ENCODE results near the gene RPTOR.

Gene RPTOR

DNA sequence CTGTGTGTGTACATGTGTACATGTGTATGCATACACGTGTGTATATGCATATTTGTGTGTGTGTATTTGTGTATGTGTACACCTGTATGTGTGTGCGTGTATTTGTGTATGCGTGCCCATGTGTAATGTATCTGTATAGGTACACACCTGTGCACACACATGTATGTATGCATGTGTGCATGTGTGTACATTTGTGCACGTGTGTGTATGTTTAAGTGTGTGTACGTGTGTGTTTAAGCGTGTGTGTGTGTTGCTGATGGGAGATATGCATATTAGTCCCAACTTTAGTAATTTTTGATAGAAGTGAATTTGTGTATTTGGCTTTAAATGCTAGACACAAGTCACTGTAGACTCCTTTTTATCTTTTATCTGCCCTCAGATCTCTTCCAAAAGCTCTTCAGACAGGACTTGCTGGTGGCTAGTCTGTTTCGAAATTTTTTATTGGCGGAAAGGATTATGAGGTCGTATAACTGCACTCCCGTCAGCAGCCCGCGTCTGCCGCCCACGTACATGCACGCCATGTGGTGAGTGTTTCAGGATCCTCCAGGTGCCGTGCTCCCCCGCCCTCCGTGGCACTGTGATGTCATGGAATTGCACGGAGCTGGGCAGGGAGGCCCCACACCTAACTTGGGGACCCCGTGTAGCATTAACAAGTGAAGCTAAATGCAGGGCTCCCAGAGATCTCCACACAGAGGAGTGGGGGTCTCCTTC, 278.2 kb downstream of the RPTOR start:
- no peak for DNase-seq

DNA sequence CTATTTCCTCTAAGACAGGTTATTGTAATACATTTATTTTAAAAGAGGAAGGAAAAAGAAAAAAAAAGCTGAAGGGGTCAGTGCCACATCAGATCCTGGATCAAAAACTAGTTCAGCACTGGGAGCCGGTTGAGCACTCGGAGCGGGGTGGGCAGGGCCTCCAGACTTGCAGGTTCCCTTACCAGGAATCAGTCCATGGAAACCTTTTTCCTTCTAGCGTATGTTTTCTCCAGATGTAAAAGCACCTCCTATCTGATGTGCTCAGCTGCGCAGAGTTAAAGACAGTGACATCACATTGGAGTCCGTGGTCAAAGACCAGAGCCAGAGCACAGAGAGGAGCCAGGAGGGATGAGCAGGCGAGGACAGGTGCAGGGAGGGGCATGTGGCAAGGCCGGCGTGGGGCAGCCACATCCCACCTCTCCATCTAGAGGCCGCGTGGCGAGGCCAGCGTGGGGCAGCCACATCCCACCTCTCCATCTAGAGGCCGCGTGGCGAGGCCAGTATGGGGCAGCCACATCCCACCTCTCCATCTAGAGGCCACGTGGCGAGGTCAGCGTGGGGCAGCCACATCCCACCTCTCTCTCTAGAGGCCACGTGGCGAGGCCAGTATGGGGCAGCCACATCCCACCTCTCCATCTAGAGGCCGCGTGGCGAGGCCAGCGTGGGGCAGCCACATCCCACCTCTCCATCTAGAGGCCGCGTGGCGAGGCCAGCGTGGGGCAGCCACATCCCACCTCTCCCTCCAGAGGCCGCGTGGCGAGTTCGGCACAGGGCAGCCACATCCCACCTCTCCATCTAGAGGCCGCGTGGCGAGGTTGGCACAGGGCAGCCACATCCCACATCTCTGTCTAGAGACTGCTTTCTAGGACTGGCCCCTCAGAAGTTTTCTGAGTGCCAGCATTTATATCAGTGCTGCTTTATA, 280.2 kb downstream of the RPTOR start:
- DNase-seq, result no peak

DNA sequence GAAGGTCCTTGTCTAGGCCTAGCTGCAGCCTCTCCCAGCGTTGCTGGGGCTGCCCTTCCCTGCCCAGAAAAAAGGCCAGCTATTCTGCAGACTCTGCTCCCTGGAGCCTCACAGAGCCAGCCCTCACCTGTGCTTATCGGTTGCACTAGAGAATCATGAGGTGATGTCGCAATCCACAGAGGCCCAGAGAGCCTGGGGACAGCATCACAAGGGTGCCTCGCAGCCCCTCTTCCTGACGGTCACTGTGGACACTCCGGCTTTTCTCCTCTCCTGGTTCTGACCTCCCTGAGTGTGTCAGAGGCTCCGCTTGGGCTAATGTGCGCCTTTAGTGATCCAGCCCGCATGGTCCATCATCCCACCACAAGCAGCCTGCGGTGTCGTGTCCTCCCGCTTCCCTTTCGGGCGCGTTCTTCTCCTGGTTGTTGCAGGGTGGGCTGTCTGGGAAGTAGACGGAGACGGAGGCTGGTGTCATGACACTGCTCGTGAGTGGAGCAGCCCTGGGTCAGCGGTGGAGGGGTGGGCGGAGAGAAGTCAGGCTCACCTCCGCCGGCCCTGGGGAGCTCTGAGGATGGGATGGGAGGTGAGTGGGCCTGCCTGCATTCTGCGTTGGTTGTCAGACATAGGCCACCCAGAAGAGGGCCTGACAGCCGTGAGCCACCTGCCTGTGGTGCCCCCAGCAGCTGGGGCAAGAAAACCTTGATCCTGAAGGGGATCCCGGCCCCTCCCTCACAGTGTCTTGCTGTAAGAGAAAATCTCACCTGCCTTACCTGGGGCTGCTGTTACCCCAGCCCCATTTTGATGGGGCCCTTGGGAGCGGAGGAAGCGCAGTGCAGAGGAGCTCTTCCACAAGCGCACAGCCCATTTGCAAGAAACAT, 281.1 kb downstream of the RPTOR start:
- DNase-seq, result no peak

DNA sequence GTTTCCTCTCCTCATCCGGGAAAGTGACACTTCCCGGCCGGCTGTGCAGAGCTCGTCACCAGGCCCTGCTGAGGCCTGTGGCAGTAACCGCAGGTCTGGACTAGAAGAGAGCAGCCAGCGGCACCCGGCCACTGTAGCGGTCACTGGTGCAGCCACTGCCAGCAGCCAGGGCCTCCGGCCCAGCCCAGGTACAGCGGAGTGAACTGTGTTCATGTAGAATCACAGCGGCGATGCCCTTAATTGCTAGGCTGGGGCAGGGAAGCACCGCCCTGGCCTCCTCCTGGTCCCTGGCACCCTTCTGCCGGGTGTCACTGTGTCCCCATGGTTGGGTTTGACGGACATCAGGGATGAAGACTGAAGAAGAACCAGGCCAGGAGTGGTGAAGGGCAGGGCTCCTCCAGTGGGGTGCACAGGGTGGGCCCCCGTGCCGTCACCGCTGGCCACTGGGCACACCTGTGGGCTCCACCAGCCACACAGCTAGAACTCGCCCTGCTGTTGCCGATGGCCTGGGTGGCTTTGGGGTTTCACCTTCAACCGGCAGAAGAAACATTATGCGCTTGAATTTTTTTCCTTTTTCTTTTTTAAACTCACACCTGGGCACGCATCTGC, 281.8 kb downstream of the RPTOR start:
- no peak for DNase-seq

DNA sequence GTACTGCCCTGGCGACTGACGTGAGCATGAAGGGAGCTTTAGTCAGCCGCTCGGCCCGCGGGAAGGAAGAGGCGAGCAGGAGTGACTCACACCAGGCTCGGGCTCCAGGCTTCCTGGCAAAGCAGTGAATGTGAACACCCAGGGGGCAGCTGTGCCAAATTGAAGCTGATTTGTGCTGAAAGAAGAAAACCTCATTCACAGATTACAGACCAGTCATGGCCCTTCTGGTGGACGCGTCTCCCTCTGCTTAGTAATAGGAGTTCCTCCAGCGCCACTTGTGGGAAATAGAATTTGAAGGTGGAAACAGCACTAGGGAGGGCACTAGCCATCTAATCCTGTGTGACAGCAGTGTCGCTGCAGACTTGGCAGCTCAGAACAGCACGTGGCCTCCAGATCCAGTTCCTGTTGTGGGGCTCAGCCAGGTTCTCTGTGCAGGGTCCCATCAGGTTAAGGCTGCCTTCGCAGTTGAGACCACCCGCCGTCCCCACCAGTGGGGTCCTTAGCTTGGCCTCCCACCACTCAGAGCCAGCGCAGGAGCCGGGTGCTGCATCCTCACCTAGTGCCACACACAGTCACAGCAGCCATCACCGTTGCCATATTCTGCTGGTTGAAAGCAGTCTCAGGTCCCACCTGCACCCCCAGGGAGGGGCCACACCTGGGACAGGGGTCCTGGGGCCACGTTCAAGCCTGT, 282.5 kb downstream of the RPTOR start:
- DNase-seq, result peak; percentile 63

DNA sequence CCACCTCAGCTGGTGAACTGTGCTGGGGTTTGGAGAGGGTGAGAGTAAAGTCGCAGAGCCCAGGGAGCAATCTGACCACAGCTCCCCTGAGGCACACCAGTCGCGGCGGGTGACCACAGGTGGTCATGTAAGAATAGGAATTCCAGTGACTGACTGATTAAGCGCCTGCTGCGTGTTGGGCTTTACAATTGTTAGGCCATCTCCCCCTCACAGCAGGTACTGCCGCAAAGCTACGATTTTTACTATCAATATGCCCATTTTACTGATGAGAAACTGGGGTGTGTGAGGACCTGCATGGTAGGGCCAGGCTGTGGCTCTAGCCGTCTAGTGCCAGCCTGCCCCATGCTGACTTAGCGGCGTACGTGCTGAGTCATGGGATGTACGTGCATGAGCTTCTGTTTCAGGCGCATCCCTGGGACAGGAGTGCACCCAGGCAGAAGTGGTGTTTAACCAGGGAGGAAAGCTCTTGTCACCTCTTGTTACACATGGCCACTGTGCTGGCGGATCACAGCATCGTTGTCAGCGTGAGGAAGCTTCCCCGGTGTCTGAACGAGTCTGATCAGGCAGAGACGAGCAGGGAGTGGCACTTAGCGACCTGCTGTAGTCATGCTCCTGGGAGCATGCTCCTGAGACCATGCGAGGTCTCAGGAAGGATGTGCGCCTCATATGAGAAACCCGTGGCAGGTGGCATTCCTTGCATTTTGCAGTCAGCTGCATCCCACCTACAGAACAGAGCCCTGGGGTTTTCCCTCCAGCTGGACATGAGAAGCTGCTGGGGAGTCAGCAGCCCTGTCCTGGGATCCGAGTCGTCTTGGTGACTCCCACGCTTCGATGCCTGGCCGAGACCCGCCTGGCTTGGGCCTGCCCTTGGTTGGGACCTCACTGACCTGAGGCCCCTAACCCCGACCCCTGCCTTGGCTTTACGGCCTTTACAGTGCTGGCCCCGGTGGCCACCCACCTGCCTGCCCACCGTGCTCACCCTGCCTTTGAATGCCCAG, 283.3 kb downstream of the RPTOR start:
- DNase-seq, result no peak

DNA sequence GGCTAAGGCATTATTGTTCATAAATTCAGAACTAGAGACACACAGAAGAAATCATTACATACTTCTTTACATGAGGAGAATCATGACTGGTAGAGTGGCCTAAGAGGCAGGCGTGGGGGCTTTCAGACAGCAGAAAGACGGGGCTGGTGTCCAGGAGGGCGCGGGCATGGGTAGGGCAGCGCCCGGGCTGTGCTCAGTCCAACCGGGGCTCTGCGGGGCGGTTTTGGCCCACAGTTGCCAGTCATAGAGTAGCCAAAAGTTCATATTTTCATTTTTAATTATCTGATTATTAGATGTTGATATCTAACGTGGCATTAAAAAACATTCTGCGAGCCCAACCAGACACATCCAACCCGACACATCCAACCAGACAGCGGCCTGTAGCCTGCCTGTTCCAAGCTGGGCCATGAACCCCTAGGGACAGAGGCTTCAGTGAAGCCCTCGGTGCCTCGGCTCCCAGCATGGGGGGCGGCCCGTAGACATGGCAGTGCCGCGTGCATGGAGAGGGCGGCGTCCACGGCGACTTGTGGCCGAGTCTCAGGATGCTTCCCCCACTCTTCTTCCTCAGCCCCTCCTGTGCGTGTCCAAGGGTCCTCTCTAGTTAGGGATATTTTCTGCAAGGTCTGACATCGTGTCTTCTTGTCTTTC, 284.7 kb downstream of the RPTOR start:
- no peak for DNase-seq

DNA sequence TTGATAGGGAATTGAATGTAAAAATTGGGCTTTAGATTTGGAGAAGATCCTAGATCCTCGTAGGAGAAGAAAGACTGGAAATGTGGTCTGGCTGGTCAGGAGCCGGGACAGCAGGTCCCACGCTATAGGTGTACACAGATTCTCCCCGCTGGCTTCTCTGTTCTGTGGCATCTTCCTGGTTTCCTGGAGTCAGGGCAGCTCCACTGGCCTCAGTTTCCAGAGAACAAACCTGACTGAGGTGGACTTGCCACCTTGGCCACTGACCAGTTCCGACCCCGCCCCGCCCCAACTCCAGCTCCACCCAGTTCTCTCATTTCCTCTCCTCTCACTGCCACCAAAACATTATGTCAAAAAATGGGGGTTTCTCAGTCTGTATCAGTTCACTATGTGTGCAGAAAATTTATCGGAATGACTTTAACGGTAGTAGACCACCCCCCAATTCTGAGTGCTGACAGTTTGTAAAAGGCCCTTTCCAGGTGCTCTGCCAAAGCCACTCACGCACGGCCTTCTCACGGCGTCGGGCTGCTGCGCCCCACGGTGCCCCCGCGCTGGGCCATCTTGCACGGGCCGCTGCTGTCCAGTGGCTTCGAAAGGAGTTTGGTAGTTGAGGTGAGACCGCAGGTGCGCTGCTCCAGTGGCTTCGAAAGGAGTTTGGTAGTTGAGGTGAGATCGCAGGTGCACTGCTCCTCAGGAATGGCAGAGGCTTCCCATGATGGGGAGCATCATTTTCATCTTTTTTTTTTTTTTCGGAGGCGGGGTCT, 285.6 kb downstream of the RPTOR start:
- DNase-seq, result no peak

DNA sequence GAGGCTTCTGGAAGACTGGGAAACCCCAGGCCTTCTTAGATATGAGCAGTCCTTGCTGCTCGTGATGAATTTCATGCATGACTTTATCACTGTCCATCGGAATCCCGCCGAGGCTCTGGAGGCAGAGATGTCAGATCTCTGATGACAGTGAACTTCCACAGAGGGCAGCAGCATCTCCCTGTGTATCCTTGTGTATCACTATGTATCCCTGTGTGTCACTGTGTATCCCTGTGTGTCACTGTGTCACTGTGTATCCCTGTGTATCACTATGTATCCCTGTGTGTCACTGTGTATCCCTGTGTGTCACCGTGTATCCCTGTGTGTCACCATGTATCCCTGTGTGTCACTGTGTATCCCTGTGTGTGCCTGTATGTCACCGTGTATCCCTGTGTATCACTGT, 286.9 kb downstream of the RPTOR start:
- no peak for DNase-seq

DNA sequence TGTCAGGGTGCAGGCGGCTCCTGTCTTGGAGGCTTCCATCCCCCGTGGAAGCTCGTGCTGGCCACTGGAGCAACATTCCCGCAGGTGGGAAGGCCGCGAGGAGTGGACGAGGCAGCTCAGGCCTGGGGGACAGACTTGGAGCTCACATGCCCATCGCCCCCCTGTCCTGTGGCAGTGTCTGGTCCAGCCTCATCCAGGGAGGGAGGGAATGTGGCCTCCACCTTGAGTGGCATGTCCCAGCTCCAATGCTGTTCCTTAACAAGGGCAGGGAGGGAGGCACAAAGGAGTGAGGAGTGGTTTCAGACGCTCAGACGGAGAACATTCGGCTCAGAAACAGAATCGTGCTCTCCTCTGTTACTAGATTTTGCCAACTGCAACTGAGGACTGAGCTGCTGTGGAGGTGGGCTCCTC, 287.6 kb downstream of the RPTOR start:
- DNase-seq, result peak; percentile 63

DNA sequence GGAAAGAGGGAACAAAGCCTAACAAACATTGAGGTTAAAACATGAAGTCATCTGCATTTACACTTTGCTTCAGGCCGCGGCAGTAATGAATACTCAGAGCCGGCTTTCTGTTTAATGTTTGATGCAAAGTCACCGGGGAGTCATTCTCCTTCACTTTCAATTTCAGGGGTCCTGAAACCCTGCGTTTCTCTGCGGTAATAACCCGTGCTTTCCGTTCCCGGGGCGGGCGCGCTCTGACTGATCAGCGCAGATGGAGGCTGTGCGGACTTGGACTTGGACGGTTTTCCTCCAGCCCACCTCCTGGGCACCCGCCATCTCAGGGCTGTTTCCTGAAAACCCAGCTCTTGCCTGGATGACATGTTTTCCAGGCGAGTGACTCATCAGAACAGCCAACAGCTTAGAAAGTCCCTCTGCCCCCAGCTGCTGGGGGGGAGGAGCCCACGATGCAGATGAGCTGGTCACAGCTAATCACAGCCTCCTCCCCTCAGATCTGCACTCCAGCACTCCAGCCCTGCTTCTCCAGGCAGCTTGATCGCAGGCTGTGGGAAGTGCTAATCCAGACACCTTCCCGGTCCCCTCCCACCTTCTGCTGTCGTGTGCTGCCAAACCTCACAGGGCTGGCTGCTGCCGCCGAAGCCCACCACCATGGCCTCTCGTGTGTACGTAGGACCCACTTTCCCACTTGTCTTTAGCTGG, 288.4 kb downstream of the RPTOR start:
- DNase-seq, result peak; percentile 94

DNA sequence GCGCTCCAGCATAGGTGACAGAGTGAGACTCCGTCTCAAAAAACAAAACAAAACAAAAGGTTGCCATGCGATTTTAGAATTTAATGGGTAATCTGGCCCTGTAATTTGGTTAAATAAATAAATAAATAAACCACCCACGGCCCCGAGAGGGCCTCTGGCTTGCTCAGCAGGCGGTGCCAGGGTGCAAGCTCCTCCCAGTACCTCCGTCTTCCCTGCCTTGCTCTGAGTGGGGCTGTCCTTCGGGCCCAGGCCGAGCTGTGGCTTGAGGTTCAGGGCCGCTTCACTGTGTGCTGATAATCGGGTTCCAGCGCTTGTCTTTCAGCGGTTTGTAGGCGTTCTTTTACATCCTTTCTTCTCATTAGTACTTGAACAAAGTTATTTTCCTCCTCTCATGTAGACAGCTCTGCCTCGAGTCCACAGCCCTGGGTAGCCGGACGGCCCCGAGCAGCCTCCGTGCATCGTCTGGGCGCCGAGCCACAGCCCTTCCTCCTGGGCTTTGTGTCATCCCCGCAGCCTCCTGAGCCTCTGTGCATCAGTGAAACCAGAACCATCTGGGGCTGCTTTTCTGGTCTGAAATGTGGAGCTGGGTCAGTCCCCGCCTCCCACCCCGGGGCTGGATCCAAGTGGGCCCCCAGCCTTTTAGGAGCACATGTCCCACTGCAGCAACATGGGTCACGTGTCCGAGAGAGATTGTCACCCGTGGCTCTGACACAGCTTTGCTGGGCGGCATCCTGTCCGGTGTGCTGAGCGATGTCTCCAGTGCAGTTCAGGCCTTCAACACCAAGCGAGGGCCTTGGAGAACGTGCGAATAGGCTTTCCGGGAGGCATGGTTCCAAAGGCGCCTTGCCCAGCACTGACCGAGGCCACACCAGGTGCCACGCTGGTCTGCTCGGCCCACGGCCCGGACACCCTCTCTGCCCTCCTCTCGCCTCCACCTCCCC, 289.6 kb downstream of the RPTOR start:
- peak; percentile 81 for DNase-seq

DNA sequence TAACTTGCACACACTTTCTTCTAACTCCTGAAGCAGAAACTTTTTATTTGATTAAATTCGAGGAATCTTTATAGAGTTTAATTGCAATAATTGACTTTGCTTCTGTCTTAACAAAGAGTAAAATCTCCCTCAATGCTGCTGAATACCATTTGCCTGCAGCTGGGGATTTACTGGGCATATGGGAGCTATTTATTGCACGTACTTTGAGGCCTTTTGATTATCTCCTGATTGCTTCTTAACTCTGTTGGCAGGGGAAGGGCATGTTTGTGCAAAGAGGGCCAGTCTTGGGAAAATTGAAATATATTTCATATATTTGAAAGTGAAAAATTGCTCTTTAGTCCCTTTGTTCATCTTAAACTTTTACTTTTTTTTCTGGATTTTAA, 290.2 kb downstream of the RPTOR start:
- no peak for DNase-seq

DNA sequence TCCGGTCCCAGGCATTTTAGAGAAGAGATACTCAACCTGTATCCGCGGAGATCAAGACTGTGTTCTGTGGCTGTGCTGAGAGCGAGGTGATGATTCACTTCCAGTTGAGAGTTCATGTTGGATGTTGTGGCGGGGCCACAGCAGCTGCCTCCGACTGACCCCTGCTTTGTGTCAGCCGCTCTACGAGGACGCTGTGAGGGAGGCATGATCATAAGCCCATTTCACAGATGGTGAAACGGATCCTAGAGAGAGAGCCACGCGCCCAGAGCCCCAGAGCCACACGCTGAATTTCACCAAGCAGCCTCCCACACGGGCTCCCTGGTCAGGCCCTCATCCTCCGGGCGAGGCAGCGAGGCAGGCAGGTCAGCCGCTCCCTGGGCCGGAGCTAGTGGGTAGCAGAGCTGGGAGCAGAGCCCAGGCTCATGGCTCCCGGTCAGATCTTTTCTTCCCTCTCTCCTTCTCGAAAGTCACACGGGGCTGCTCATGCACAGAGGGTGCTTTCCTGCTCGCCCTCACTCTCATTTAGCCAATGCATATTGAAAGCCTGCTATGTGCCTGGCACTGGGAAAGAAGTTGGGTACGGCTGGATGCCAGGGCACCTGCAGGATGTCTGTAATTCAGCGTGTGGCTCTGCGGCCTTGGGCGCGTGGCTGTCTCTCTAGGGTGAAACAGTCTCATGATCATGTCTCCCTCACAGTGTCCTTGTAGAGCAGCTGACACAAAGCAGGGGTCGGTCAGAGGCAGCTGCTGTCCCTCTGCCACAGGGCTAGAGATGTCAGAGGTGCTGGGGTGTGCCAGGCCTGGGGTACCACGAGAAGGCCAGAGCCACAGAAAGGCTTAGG, 291.4 kb downstream of the RPTOR start:
- no peak for DNase-seq

DNA sequence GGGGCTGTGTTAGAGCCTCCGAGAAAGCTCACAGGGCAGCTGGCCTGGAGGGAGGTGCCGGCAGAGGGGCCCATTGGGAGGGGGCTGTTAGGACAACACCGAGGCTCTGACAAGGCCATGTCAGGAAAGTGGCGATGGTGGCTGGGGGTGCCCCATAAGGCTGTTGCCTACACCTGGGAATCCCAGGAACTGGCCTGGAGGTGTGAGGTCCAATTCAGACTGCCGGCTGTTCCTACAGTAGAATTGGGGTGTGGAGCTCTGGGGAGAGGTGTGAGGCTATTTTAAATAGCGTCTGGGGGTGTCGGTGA, 292.0 kb downstream of the RPTOR start:
- no peak for DNase-seq

DNA sequence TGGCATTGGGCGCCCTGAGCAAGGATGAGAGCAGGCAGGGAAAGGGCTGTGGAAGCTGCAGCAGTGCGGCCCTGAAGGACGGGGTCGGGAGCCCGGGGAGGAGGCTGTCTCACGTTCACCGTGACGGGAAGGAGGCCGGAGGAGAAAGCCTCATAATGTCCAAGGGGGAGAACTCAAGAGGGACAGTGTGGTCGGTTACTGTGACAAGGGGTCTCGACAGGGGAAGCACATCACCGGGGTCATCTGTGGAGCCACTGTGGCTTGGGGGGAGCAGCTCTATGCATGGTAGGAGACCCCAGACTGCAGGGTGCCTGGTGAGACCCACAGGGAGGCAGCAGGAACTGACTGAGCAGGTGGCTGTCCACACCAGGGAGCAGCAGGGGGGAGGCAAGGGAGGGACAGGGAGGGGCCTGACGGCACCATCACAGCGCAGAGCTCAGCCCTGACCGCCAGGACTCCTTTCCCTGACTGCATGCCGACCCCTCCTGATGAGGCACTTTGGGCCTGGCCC, 292.4 kb downstream of the RPTOR start:
- DNase-seq, result no peak

DNA sequence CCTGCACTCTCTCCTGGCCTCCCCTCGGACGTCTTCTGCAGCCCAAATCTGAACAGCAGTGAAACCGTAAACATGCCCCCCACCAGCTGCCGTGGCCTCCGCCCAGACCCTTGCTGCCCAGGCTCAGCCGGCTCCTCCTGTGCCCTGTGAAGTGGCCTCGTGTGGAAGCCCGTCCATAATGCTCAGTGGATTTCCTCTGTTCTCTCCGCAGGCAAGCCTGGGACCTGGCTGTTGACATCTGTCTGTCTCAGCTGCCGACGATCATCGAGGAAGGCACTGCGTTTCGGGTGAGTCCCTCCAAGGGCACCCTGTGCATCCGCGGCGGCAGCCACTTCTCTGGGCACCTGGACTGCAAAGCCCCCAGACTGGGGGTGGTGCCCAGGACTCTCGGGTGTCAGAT, 293.1 kb downstream of the RPTOR start:
- DNase-seq, result no peak
